Cardiac septum (tissue), 1 donor: Measurements from ENCODE around the gene DDX39A. TPM values are rescaled to one million over a fixed set of nuclear protein-coding genes. Genes with fewer than 3 reads are reported as not detected.
"Not testable (repeated sequence)": the region's sequence is repeated elsewhere in the genome, so short reads cannot be mapped to it uniquely, and the experiment has no call there.

Experiments used
- DNase-seq: peaks from one replicate; pipeline ENCODE4 v3.0.0-alpha.2; 2020; ENCODE audit warnings: low spot score
- intact Hi-C: fragments of 100-400 bp; cut with DNase I; formaldehyde crosslinking; loops from one replicate; pipeline ENCODE4 v1.14.0; 2022
- long read RNA-seq: library from polyadenylated mRNA; unstranded; transcript quantifications from one replicate; pipeline ENCODE4 v2.0.0, GENCODE V29; 2021
- total RNA-seq: library from RNA; stranded (reverse); fragmentation: NEBNext Ultra II Directional; extraction: Animal tissue kit (Norgen Biotek cat#: 25700); gene quantifications from one replicate; pipeline ENCODE4 v1.2.1, GENCODE V29; 2021
- donor health status: DM: no; HTN: no; CAD: no.

The DDX39A gene
- 26.7 TPM for total RNA-seq
- long read RNA-seq, transcript DDX39A-201 (11 exons, 1,471 nt): major isoform, 42 of 73 reads
- long read RNA-seq, partial matches to known transcripts: 12 of 73 reads
- long read RNA-seq, other reads (novel, unspliced or antisense): 19 of 73 reads

DNA sequence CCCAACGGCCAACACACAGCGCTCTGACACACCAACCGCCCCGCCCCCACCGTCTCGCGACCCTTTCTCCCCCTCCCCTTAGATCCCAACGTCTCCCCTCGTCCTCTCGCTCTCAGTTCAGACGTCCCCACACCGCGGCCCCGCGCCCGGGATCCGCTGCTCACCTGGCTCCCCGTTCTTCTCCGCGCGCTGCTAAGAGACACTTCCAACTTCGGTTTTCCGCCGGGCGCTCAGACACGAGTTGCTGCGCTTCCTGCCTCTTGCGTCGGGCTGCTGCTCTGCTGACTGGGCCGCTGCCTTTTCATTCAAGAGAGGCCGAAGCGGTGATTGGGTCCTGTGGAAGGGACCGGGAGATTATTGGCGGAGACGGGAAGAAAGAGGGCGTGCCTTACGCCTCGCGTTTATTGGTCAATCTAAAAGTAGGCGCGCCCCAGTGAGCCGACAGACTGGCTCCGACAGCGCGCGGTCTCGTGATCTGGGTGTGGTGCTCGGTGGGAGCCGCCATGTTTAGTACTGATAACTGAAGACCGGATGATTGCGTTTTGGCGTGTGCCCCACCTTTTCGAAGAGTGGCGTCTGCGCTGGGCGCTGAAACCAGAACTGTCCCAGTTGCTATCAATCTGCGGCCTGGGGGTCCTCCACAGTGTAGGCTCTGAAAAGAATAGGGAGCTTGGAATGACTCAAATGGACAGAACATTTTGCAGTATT, at the start of gene DDX39A:
DDX39A (minus strand) TSS at position 236 of the 708 bp plus-strand sequence. CDS start 6,121 bp downstream, outside the sequence.
- DNase-seq: peak; percentile 99
- intact Hi-C loops: no loop called here

DNA sequence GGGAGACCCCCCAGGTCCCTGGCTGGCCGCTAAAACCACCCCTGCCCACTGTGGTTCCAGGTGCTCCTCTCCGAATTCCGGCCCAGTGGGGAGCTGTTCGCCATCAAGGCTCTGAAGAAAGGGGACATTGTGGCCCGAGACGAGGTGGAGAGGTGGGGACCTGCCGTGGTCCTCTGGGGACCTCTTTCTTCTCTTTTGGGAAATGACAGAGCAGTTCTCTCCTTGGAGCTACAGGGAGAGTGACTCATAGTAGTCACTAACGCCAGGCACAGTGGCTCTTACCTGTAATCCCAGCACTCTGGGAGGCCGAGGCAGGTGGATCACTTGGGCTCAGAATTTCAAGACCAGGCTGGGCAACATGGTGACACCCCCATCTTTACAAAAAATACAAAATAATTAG, 48.7 kb upstream of the DDX39A start:
- DNase-seq: no peak
- intact Hi-C loops: no loop called here

DNA sequence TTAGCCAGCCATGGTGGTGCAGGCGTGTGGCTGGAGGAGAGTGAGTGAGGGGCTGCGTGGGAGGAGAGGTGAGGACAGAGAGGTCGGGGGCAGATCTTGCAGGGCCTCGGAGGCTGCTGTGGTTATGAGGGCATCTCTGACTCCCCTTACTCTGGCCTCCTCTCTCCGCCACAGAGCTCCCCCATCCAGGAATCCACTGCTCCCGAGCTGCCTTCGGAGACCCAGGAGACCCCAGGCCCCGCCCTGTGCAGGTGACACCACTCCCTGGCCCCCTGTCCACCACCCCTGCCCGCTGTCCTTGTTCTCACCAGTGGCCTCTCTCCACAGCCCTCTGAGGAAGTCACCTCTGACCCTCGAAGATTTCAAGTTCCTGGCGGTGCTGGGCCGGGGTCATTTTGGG, 48.2 kb upstream of the DDX39A start:
- DNase-seq: no peak
- intact Hi-C loops: no loop called here

DNA sequence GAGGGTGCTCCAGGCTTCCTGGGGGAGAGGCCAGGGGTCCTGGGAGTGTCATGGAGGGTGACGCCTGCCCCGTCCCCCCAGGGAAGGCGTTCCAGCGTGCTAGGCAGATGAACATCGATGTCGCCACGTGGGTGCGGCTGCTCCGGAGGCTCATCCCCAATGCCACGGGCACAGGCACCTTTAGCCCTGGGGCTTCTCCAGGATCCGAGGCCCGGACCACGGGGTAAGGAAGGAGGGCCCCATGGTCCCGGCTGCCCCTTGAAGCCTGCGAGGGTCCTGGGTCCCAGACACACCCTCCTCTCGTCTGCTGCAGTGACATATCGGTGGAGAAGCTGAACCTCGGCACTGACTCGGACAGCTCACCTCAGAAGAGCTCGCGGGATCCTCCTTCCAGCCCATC, 44.6 kb upstream of the DDX39A start:
- intact Hi-C loops: no loop called here
- no peak for DNase-seq

DNA sequence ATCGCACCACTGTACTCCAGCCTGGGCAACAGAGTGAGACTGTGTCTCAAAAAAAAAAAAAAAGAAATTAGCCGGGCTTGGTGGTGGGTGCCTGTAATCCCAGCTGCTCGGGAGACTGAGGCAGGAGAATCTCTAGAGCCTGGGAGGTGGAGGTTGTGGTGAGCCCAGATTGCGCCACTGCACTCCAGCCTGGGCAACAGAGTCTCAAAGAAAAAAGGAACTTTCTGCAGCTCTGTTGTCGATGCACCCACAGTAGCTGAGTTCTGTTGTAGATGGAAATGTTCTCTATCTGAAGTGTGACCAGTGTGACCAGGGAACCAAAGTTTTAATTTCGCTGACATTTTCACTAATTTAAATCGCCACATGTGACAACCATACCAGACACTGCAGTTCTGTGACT, 43.3 kb upstream of the DDX39A start:
- intact Hi-C loops, DNase-seq: not testable (repeated sequence)

DNA sequence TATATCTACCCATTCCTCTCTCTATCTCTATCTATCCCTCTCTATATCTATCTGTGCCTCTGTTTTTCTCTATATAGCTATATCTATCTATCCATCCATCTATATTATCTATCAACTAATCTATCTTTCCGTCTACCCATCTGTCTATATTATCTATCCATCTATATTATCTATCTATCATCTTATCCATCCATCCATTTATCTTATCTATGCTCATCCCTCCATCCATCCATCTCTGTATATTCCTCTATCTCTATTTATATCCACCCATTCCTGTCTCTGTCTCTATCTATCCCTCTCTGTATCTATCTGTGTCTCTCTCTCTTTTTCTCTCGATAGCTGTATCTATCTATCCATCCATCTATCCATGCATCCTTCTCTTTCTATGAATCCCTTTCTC, 41.8 kb upstream of the DDX39A start:
- no peak for DNase-seq
- intact Hi-C loops: no loop called here

DNA sequence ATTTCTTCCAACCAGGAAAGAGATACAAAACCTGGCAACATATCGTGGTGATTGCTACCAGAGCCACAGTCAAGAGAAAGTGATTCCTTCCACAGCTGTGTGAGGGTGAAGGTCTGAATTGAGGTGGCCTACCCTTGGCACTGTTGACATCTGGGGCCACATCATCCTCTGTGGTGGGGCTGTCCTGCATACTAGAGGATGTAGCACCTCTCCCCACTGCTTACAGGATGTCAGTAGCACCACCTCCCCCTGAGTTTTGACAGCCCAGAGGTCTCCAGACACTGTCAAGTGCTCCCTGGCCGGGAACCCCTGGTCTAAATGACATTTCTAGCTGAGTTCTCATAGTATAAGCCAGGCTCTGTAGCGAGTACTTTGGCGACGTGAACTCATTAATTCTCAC, 40.6 kb upstream of the DDX39A start:
- DNase-seq: no peak
- intact Hi-C loops: no loop called here

DNA sequence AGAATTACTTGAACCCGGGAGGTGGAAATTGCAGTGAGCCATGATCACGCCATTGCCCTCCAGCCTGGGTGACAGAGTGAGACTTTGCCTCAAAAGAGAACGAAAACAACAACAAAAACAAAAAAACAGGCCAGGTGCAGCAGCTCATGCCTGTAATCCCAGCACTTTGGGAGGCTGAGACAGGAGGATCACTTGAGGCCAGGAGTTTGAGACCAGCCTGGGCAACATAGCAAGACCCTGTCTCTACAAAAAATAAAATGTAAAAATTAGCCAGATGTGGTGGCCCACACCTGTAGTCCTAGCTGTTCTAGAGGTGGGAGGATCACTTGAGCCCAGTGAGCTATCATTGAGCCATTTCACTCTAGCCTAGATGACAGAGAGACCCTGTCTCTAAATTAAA, 33.2 kb upstream of the DDX39A start:
- DNase-seq, intact Hi-C loops: not testable (repeated sequence)

DNA sequence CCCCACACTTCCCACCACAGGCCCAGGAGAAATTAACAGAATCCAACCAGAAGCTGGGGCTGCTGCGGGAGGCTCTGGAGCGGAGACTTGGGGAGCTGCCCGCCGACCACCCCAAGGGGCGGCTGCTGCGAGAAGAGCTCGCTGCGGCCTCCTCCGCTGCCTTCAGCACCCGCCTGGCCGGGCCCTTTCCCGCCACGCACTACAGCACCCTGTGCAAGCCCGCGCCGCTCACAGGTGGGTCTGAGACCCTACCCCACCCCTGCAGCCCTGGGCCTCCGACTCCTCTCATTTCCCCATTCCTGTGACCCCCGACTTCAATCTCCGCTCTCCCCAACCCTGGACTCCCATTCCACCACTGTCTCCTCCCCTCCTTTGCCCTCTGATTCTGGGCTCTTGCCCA, 31.7 kb upstream of the DDX39A start:
- intact Hi-C loops: no loop called here
- no peak for DNase-seq

DNA sequence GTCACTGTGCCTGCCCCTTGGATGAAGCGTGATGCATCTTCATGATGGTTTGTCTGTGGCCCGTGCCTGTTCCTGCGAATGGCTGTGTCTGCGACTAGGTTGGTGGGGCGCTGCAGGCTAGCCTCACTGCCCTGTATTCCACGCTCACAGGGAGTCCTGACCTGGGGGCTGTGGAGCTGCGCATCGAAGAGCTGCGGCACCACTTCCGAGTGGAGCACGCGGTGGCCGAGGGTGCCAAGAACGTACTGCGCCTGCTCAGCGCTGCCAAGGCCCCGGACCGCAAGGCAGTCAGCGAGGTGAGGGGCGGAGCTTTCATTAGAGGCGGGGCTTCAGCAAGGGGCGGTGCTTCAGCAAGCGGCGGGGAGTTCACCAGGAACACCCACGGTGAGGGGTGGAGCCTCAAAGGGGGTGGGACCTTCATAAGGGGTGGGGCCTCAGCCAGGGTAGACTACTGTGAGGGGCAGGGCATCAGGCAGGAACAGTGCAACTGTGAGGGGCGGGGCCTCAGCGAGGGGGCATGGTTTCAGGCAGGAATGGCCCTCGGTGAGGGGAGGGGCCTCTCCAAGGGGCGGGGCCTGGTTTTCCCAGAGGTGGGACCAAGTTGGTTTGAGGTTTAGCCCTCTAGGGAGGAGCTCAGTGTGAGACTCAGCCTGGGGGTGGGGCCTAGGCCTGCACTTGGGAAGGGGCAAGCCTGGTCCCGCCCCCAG, 31.2 kb upstream of the DDX39A start:
- no peak for DNase-seq
- intact Hi-C loops: no loop called here

DNA sequence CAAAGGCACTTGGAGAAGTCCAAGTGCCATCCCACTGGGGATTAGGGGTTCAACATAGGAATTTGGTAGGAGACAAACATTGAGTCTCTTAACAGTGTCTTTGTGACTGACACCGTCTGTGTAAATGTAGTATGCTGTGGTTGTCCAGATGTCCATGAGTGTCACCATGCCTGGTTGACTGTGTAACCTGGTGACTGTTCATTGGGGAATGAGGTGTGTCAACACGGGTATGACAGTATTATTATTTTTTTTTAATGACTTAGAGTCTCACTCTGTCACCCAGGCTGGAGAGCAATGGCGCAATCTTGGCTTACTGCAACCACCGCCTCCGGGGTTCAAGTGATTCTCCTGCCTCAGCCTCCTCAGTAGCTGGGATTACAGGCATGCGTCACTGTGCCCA, 30.2 kb upstream of the DDX39A start:
- intact Hi-C loops: no loop called here

DNA sequence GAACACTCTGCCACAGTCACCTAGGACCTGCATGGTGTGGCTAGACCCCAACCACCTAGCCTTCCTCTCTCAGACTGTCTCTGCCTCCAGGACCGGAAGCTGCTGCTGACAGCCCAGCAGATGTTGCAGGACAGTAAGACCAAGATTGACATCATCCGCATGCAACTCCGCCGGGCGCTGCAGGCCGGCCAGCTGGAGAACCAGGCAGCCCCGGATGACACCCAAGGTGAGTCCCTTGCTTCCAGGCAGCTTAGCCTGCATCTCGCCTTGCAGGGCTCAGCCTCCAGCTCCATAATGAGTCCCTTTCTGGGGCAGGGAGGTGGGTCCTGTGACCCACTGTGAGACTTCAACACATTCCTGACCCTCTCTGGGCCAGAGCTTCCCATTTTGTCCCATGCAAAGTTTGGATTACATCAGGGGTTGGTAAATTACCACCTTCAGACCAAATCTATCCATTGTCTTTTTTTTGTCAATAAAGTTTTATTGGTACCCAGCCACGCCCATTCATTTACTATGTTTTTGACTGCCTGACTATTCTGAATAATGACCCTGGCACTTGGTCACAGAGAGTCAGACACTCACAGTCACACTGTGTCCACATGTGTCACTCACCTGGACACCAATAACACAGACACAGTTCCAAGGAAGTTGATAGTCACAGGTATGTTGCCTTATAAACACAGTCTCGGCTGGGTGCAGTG, 27.3 kb upstream of the DDX39A start:
- no peak for DNase-seq
- intact Hi-C loops: no loop called here

More for the DNA sequence above, 30.2 kb upstream of the DDX39A start:
- DNase-seq: no peak

DNA sequence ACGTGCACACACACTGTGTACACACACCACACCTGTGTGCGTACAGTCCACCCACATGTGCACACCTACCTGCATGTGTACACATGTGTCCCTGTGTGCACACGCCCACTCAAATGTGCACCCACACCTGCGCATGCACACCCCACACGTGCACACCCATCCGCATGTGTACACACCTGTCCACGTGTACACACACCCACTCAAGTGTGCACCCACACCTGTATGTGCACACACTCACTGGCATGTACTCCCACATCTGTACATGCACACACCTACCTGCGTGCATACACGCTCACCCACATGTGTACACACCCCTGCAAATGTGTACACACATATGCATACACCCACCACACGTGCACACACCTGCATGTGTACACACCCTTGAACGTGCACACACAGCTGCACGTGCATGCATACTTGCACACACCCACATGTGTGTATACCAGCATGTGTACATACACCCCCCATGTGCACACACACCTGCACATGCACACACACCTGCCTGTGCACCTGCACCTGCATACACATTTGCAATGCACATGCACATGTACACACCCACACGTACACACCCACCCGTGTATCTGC, 24.6 kb upstream of the DDX39A start:
- DNase-seq: no peak
- intact Hi-C loops: no loop called here

DNA sequence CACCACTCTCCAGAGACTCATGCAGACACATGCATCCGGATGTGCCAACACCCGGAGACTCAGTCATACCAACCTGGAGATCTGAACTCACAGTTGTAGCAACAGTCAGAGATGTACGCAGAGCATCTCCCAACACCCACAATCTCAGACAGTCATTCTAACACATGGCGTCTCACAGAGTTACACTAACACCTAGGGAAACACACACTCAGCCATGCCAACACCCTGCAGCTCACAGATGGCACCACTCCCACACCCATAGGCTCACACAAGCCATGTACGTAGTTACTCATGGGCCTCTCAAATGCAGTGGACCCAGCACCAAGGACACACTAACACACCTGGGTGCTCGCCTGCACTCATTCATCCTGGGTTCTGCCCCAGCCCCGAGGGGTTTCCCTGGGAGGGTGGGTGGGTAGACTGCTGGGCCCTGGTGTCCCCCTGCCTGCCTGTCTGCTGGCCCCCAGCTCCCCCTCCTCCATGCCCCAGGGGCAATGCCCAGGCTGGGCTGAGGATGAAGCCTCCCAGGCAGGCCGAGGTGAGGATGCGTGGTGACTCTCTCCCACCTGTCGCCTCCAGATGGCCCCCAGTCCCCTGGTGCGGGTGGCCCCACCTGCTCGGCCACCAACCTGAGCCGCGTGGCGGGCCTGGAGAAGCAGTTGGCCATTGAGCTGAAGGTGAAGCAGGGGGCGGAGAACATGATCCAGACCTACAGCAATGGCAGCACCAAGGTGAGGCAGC, 23.9 kb upstream of the DDX39A start:
- DNase-seq: no peak
- intact Hi-C loops: no loop called here

DNA sequence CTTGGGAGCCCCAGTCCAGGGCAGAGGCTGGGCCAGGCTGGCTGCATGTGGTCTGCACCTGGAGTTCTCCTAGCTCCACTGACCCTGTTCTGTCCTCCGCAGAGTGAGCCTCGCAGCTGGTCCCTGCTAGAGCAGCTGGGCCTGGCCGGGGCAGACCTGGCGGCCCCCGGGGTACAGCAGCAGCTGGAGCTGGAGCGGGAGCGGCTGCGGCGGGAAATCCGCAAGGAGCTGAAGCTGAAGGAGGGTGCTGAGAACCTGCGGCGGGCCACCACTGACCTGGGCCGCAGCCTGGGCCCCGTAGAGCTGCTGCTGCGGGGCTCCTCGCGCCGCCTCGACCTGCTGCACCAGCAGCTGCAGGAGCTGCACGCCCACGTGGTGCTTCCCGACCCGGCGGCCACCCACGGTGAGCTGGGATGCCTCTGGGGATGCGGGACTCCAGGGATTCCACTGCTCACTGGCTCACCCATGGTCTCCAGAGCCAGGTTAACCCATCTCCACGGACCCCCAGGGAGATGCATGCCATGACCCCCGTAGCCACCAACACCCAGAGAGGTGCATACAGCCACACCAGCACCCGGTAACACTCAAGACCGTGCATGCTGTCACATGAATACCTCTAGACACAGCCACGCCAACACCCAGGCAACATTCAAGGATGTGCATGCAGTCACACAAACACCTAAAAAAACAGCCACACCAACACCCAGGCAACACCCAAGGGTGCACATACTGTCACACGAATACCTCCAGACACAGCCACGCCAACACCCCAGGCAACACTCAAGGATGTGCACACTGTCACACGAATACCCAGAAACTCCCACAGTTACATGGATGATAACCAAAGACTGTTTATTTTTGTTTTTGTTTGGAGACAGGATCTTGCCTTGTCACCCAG, 22.1 kb upstream of the DDX39A start:
- intact Hi-C loops: no loop called here
- DNase-seq: no peak

DNA sequence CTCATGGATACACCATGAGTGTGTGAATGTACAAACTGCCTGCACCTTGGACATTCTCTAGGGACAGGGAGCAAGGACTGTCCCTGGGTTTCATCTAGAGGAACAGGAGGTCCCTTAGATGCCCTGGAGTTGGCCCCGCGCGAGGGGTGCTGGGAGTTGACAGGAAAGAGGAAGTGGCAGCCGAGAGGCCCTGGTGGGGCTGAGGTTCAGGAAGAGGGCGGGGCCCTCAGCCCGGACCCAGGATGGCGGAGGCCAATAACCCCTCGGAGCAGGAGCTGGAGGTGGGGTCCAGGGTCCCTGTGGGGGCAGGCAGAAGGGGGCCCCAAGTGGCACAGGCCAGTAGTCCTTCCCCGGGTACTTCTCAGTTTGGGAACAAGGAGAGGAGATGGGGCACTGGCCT, 20.9 kb upstream of the DDX39A start:
- intact Hi-C loops: no loop called here
- peak; percentile 96 for DNase-seq

DNA sequence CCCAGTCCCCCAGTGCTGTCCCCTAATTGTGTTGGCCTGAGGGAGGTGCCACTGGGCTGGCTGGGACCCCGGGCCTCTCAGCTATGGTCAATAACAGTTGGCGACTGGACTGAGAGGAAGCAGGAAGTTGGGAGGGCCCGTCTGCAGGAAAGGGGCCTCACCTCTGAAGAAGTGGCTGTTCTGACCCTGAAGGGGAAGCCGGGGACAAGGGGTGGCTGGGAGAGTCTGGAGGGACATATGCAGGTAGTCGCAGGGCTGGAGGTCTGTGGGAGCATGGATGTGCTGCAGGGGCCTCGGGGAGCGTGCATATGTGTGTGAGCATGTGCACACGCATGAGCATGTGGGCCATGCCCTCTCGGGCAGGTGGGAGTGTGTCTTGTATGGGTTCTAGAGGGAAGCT, 19.9 kb upstream of the DDX39A start:
- intact Hi-C loops: no loop called here
- no peak for DNase-seq

DNA sequence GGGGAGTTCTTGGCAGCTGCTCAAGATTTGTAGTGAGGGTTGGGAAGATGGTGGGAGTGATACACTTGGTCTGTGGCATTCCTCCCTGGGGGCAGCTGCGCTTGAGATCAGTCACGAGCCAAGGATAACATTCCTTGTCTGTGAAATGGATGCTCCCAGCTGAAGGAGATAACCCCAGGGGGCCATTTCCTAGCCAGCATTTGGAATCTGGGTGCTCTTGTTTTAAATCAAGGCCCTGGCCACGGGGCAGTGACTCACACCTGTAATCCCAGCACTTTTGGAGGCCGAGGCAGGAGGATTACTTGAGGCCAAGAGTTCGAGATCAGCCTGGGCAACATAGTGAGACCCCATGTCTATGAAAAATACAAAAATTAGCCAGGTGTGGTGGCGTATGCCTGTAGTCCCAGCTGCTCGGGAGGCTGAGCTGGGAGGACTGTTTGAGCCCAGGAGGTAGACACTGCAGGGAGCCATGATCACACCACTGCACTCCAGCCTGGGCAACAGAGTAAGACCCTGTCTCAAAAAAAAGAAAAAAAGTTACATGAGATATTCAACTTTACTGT, 18.5 kb upstream of the DDX39A start:
- intact Hi-C loops: no loop called here
- no peak for DNase-seq
